Heart left ventricle (tissue), 16 donors: ENCODE measurements around the gene CCDC70. TPM values are rescaled to one million over a fixed set of nuclear protein-coding genes. Genes with fewer than 3 reads are reported as not detected.

Experiments
- ATAC-seq, 4 donors: fragments of 200-7000 bp; cut with Tn5 transposase; one replicate each; pipeline ENCODE4 v1.9.1; 2020 to 2022; ENCODE audit warnings: moderate library complexity in 4 of 4, mild to moderate bottlenecking in 3 of 4, moderate number of reproducible peaks in 1 of 4
- DNase-seq, 5 donors: peaks; one replicate each; pipeline ENCODE4 v3.0.0-alpha.2; 2020
- H3K27ac ChIP-seq, 12 donors: fragments of 200-600 bp; sonication (generic) in 4 of 12; one replicate each; pipeline versions ENCODE4 v1.5.0 to v1.8.0; 2016 to 2022; ENCODE audit warnings: mild to moderate bottlenecking in 2 of 12
- H3K27me3 ChIP-seq, 9 donors: fragments of 200-600 bp; sonication (generic) in 2 of 9; one replicate each; pipeline versions ENCODE4 v1.5.1 to v1.8.0; 2016 to 2022; ENCODE audit warnings: mild to moderate bottlenecking in 3 of 9
- H3K36me3 ChIP-seq, 9 donors: fragments of 200-600 bp; sonication (generic) in 2 of 9; one replicate each; pipeline versions ENCODE4 v1.5.0 to v1.8.0; 2018 to 2022; ENCODE audit warnings: mild to moderate bottlenecking in 2 of 9
- H3K4me1 ChIP-seq, 12 donors: fragments of 200-600 bp; sonication (generic) in 4 of 12; one replicate each; pipeline versions ENCODE4 v1.5.0 to v1.8.0; 2016 to 2022; ENCODE audit warnings: mild to moderate bottlenecking in 3 of 12
- H3K4me3 ChIP-seq, 12 donors: fragments of 200-600 bp; sonication (generic) in 4 of 12; one replicate each; pipeline versions ENCODE4 v1.5.0 to v1.8.0; 2017 to 2022; ENCODE audit warnings: mild to moderate bottlenecking in 9 of 12, moderate library complexity in 4 of 12
- H3K9me3 ChIP-seq, 12 donors: fragments of 200-600 bp; sonication (generic) in 4 of 12; one replicate each; pipeline versions ENCODE4 v1.5.0 to v1.8.0; 2016 to 2022; ENCODE audit warnings: mild to moderate bottlenecking in 1 of 12
- CTCF ChIP-seq, 12 donors: fragments of 200-600 bp; sonication (generic) in 4 of 12; IDR thresholded peaks; one replicate each; pipeline versions ENCODE4 v1.5.0 to v1.8.0; 2018 to 2022; ENCODE audit warnings: antibody characterized with exemption in 12 of 12, mild to moderate bottlenecking in 5 of 12
- POLR2A ChIP-seq, 2 donors: fragments of 450-650 bp; IDR thresholded peaks; one replicate each; pipeline ENCODE4 v1.6.1; 2017; ENCODE audit warnings: antibody characterized with exemption in 2 of 2, mild to moderate bottlenecking in 2 of 2, moderate library complexity in 2 of 2
- WGBS, 4 donors: extraction: QIAGEN DNeasy Blood & Tissue Kit in 2 of 4; methylation state at CpG; one replicate each; pipeline versions ENCODE4 v1.1.5 to v1.1.7; 2013 to 2018; 5-methylcytosine and 5-hydroxymethylcytosine counted together
- intact Hi-C, 10 donors: fragments of 100-400 bp; cut with DNase I; formaldehyde crosslinking; loops; one replicate each; pipeline versions ENCODE4 v1.11.1 to v1.14.2; 2022
- polyA plus RNA-seq, 2 donors: library from polyadenylated mRNA; stranded (reverse); fragments of 200-250 nt; gene quantifications; one replicate each; pipeline ENCODE4 v1.2.3, GENCODE V29; 2013
- total RNA-seq, 9 donors: library from RNA; depleted of rRNA in 2 of 9; stranded (reverse); fragments of >200 nt in 2 of 9; fragmentation: NEBNext Ultra II Directional in 3 of 9; extraction: Animal tissue kit (Norgen Biotek cat#: 25700) in 3 of 9; gene quantifications; one replicate each; pipeline versions ENCODE4 v1.1.0 to v1.2.4, GENCODE V29; 2016 to 2023
- donor health status: ischemic (EF 13 %, LVEDD 7.1; RV severe dilation, severe dysfunction).
- donor health status: healthy with polysubstance abuse.
- donor health status: DM: no; HTN: yes; CAD: no.
- donor health status: DM: no; HTN: no; CAD: no.
- donor health status: ischemic (EF 25% LVEDD 6.9; RV normal size, moderate dysfunction).
- donor health status: ischemic (EF 25% LVEDD 5.7; RV mildly dilated, moderate dysfunction).
- donor health status: healthy.
- donor health status: DM: yes; HTN: yes; CAD: no.
- donor health status: ischemic (EF 35%, LVEDD 5.7; RV mildly dilated, moderate dysfunction).
- donor health status: nonischemic (EF 11% LVEDD 7.7; RV severe dilation, severe dysfunction).
- donor health status: DM: yes; HTN: yes; CAD: no.
- donor health status: PGD.
- donor health status: ischemic (EF 29% LVEDD 5.4; RV normal size, mild dysfunction).
- donor health status: nonischemic (EF 23%, LVEDD 6.1; RV moderate dilation, normal function).

Gene CCDC70
- total and polyA plus RNA-seq, 11 donors = not detected

- Histone ChIP-seq H3K36me3 (no peaks in the 10 kb centered on the region), H3K4me1 (peaks cover 0 to 5% (median 0%) of the 10 kb centered on the region in 12 donors), H3K27ac (no peak overlapping the region), H3K4me3 (no peak overlapping the region), H3K27me3 (no peaks in the 10 kb centered on the region), H3K9me3 (no peaks in the 10 kb centered on the region)
- ATAC-seq (no peak), DNase-seq (no peak)
- WGBS, 4 donors = 92 to 95% (median 94%) methylated on average over 10 to 11 of the region's 11 CpGs
- intact Hi-C loops = no loop called here
- TF ChIP-seq POLR2A (IDR thresholded peaks at IDR 0.05) = no peak
- no peak for TF ChIP-seq CTCF (IDR thresholded peaks at IDR 0.05)
These were observed 12.9 kb downstream of the CCDC70 start for GRCh38 chr13:51874651-51875050.

- Histone ChIP-seq H3K4me1 (no peaks in the 10 kb centered on the region), H3K4me3 (no peak overlapping the region), H3K27ac (no peak overlapping the region), H3K27me3 (no peaks in the 10 kb centered on the region), H3K9me3 (peaks cover 0 to 6% (median 0%) of the 10 kb centered on the region in 12 donors), H3K36me3 (no peaks in the 10 kb centered on the region)
- WGBS, 4 donors = 88 to 95% (median 89%) methylated on average over 4 of the region's 4 CpGs
- ATAC-seq = no peak
- intact Hi-C loops = no loop called here
- TF ChIP-seq POLR2A (IDR thresholded peaks at IDR 0.05) (no peak), CTCF (IDR thresholded peaks at IDR 0.05) (no peak)
- no peak for DNase-seq
These were observed 17.4 kb downstream of the CCDC70 start for GRCh38 chr13:51879133-51879532.

- DNase-seq (no peak), ATAC-seq (no peak)
- H3K9me3 ChIP-seq = peaks cover 0 to 6% (median 0%) of the 10 kb centered on the region in 12 donors
- H3K4me3 ChIP-seq = no peak overlapping the region
- H3K27ac ChIP-seq = no peak overlapping the region
- intact Hi-C loops = no loop called here
- 88 to 93% (median 90%) methylated on average over 1 of the region's 1 CpG for WGBS, 4 donors
- TF ChIP-seq POLR2A (IDR thresholded peaks at IDR 0.05) (no peak), CTCF (IDR thresholded peaks at IDR 0.05) (no peak)
- no peaks in the 10 kb centered on the region for H3K27me3 ChIP-seq
- H3K4me1 ChIP-seq = no peaks in the 10 kb centered on the region
- no peaks in the 10 kb centered on the region for H3K36me3 ChIP-seq
These were observed 19.5 kb downstream of the CCDC70 start for GRCh38 chr13:51881296-51881695.

- Histone ChIP-seq H3K27ac (no peak overlapping the region), H3K36me3 (no peaks in the 10 kb centered on the region), H3K4me3 (no peak overlapping the region), H3K9me3 (peaks cover 0 to 6% (median 0%) of the 10 kb centered on the region in 12 donors), H3K4me1 (no peaks in the 10 kb centered on the region), H3K27me3 (no peaks in the 10 kb centered on the region)
- intact Hi-C loops = no loop called here
- TF ChIP-seq POLR2A (IDR thresholded peaks at IDR 0.05) = no peak
- no peak for TF ChIP-seq CTCF (IDR thresholded peaks at IDR 0.05)
- DNase-seq (no peak), ATAC-seq (no peak)
- WGBS, 4 donors = 90 to 98% (median 97%) methylated on average over 6 of the region's 6 CpGs
These were observed 20.9 kb downstream of the CCDC70 start for GRCh38 chr13:51882570-51883225.
